Breast epithelium (tissue), 3 donors: ENCODE results near the gene BRCA1.

Source experiments
- POLR2AphosphoS5 ChIP-seq, 3 donors: sonication (generic); formaldehyde crosslinking; IDR thresholded peaks; one replicate each; pipeline ENCODE4 v1.6.1; 2017; ENCODE audit warnings: antibody characterized with exemption in 3 of 3
- TF ChIP-seq, protein P1 (sequence below), 3 donors: fragments of 450-650 bp; IDR thresholded peaks; one replicate each; pipeline ENCODE4 v1.5.1; 2016 to 2017; ENCODE audit warnings: antibody characterized with exemption in 3 of 3, mild to moderate bottlenecking in 3 of 3, moderate library complexity in 3 of 3

DNA sequence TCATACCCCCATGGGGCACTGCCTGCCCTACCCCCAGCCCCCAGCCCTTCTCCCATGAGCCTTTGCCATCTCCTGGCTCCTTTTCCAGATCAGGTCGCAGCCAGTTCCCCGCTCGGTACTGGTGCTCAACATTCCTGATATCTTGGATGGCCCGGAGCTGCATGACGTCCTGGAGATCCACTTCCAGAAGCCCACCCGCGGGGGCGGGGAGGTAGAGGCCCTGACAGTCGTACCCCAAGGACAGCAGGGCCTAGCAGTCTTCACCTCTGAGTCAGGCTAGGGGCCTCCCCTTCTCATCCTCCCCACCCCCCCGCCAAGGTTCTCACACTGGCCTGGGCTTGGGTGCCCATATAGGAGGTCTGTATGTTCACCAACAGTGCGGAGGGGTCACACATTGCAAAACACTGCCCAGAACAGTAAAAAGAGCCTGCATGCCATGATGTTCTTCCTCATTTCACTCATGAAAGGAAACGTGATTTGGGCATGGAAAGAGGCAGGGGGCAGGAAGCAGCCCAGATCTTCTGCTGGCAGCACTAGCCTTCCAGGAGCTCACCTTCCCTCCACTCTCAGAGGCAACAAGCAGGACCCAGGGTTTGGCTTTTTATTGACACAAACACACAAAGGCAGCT is 111.0 kb downstream of the BRCA1 start:
- TF ChIP-seq, protein P1, sequence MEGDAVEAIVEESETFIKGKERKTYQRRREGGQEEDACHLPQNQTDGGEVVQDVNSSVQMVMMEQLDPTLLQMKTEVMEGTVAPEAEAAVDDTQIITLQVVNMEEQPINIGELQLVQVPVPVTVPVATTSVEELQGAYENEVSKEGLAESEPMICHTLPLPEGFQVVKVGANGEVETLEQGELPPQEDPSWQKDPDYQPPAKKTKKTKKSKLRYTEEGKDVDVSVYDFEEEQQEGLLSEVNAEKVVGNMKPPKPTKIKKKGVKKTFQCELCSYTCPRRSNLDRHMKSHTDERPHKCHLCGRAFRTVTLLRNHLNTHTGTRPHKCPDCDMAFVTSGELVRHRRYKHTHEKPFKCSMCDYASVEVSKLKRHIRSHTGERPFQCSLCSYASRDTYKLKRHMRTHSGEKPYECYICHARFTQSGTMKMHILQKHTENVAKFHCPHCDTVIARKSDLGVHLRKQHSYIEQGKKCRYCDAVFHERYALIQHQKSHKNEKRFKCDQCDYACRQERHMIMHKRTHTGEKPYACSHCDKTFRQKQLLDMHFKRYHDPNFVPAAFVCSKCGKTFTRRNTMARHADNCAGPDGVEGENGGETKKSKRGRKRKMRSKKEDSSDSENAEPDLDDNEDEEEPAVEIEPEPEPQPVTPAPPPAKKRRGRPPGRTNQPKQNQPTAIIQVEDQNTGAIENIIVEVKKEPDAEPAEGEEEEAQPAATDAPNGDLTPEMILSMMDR (IDR thresholded peaks at IDR 0.05) = no peak
- no peak for TF ChIP-seq POLR2AphosphoS5 (IDR thresholded peaks at IDR 0.05)
